Astrocyte of the hippocampus (primary cell): ENCODE data around the gene MRPL1.
A peak's percentile ranks its signal among the peaks of the same experiment; 100 is the strongest.
"Not testable (repeated sequence)": the region's sequence is repeated elsewhere in the genome, so short reads cannot be mapped to it uniquely, and the experiment has no call there.

Source experiments
- DNase-seq: peaks from one replicate; pipeline ENCODE4 v3.0.0; 2011; ENCODE audit warnings: low read depth, low spot score

The MRPL1 gene

DNA sequence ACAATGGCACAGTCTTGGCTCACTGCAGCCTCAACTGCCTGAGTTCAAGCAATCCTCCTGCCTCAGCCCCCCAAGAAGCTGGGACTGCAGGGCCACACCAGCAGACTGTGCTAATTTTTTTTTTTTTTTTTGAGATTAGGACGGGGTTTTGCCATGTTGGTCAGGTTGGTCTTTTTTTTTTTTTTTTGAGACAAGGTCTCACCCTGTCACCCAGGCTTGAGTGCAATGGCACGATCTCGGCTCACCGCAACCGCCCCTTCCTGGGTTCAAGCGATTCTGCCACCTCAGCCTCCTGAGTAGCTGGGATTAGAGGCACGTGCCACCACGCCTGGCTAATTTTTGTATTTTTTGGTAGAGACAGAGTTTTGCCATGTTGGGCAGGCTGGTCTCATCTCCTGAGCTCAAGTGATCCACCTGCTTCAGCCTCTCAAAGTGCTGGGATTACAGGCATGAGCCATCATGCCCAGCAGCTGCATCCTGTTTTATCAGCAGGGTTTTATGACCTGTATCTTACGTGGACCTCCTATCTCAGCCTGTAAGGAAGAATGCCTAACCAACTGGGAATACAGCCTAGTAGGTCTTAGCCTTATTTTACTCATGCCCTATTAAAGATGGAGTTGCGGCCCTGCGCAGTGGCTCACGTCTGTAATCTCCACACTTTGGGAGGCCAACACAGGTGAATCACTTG, 13.2 kb upstream of the MRPL1 start:
- no peak for DNase-seq

DNA sequence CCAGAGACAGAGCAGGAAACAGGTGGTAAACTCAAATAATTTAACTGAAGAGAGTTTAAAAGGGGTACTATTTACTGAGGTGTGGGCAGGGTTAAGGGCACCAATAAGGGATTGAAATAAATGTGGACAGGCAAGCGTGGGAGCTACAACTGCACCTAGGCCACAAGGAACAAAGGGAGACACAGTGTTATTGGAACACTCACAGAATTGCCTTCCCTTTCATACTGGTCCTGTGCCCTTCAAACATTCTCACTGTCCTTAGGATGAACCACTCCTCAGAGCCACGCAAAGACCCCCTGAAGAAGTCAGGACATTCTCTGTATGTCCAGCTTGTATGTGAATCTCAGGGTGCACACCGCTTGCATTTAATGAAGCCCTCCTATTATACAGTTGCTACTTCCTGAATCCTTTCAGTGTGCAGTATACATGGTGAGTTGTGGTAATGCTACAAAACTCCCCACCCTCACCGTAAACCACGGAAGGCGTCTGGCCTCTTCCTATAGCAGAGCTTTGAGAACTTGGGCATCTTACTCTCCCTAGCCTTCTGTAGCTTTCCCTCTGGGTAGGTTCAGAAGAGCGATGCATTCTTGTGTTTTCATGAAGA, 9.6 kb upstream of the MRPL1 start:
- DNase-seq = no peak

DNA sequence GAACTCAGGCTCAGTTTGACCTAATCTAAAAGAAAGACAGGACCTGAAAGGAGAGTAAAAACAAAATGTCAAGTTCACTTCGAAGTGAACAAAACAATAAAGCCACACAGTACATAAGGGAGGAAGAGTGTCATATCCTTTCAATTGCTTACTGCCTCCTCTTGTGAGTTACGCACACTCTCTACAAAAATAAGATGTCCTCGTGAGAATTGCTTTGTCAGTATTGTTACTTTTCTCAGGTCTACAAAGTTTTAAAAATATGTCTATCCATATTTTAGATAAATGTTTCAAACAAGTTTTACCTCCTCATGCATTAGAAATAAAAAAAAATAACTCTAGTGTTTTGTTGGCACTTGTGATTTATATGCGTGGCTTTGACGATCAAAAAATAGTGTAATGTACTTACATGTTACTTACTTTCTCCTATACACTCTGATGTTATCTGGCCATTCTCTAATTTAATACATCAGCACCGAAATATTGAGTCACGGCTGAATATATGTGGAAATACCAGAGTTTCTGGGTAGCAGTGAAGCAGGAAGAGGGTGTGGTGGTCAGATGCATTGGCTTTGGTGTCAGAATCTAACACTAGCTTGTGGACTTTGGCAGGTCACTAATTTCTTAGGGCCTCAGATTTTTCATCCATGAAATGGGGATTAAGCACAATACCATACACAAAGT, 8.1 kb upstream of the MRPL1 start:
- DNase-seq = no peak

DNA sequence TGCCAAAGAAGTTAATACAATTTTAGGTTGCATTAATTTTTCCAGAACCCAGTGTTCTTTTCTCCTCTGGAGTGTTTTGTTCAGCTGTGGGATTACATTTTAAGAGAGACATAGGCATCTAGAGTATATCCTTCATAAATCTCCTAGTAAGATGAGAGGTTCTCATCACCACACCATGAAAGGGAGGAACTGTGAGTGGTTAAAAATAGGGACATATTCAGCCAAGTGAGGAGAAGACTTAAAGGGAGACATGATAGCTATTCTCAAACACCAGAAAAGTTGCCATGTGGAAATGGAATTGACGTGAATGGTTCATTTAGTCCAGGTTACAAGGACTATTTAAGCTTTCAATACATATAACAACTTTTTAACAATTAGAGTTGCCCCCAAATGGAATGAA, 6.5 kb upstream of the MRPL1 start:
- DNase-seq = no peak

DNA sequence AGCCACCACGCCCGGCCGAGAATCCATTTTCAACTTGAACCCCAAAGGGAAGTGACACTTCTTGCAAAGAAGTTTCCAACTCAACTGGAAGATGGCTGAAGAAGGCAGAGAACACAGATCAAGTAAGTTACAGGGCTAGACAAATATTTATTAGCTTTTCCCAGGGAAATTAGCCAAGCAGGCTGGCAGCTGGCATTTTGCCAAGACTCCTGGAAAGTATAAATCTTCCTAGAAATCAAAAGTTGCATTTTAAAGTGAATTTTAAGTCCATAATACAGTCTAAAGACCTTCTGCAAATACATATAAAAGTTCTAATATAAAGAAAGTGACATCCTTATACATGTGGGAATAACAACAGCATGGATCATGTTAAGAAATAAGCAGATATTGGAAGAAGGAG, 3.4 kb upstream of the MRPL1 start:
- no peak for DNase-seq

DNA sequence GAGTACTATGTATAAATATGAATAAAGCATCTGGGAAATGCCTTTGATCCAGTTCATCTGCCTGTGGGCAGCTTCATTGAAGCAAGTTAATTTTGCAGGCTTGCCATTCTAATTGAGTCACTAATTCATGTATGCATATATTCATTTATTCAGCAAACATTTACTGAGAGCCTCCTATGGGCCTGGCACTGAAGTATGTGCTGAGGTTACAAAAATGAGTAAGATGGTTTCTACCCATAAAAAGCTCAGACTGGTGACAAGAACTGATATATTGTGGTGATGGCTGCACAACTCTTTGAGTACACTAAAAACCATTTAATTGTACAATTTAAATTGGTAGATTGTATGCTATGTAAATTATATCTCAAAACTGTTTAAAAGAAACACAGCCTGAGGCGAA, 1.1 kb upstream of the MRPL1 start:
- peak; percentile 32 for DNase-seq

DNA sequence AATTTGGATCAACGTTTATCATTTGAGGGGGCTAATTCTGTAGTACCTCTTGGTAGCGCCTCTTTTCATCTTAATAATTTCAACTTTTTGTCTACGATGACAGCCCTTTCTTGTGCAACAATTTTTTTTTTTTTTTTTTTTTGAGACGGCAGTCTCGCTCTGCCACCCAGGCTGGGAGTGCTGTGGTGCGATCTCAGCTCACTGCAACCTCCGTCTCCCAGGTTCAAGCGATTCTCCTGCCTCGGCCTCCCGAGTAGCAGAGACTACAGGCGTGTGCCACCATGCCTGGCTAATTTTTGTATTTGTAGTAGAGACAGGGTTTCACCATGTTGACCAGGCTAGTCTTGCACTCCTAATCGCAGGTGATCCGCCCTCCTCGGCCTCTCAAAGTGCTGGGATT, 711 bp downstream of the MRPL1 start:
- DNase-seq = not testable (repeated sequence)

DNA sequence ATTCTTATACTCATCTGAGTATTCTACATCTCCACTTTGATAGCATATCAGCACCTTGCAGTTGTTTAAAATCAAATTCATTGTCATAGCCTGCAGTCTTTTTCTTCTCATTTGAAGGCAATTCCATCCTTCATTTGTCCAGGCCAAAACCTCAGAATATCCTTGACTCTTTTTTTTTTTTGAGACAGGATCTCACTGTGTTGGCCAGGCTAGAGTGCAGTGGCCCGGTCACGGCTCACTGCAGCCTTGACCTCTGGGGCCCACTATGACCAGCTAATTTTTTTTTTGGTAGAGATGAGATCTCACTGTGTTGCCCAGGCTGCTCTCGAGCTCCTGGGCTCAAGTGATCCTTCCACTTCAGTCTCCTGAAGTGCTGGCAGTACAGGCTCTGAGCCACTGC, 2.6 kb downstream of the MRPL1 start:
- DNase-seq = no peak

DNA sequence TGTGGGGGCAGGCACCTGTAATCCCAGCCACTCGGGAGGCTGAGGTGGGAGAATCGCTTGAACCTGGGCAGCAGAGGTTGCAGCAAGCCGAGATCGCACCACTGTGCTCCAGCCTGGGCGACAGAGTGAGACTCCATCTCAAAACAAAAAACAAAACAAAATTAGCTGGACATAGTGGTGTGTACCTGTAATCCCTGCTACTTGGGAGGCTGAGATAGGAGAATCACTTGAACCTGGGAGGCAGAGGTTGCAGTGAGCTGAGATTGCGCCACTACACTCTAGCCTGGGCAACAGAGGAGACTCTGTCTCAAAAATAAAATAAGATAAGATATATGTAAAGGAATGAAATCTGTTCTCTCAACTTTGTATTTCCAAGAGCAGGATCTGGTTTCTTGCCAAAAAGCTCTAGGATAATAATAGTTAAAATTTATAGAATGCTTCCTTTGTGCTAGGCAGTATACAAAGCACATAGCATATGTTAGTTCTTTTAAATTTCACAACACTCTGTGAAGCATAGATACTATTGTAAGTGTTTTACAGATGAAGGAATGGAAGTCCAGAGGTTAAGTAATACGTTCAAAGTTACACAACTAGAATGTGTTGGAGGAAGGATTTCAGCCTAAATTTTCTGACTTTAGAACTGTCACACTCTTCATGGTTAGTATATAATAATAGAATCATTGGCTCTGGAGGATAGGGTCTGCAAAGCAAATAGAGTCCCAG, 10.3 kb downstream of the MRPL1 start:
- DNase-seq = no peak

DNA sequence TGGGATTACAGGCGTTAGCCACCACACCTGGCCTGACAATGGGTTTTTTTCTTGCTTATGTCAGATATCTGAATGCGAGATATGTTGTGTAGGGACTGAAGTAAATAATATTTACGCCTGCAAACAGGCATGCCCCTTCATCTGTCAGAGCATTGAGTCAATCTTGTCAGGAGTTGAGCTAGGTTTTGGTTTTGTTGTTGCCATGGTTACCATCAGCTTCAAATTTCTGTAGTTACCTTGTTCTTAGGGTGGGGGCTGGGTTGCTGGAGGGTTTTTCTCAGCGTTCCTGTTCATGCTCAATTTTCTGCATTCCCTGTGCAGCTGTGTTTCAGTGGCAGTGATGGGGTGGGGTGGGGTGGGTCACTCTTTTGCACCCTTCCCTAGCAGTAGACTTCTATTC, 14.5 kb downstream of the MRPL1 start:
- no peak for DNase-seq

DNA sequence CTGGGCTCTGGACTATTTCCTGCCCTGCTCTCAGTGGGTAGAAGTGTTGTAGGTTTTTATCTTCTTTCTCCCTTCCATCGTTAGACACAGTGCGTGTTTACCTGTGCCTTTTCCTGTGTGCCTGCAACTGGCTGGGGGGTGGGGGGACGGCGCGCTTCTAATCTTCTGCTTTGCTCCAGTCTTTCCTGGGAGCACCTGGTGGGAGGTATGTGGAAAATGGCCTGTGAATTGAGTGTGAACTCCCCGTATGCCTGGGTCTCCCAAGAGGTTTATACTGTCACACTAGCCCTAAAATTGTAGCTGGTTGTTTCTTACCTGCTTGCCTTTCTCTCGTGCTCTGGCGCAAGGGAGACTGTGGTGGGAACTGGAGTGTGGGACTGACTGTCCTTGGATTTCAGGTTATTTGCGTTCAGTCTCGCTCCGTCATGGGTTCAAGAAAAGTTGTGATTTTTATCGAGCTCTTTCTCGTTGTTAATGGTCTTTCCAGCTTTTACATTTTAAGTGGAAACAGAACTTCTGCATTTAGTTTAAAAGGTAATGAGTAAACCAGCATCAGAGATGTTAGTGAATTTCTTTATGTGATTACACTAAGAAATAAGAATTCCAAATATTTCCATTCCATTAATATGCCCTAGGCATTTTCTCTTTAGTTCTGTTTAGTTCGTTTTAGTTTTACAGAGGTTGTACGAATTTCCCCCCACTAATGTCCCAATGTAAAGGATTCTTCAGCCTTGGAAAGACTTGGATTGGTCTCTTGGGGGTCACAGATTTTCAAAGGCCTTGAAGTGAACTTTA, 15.3 kb downstream of the MRPL1 start:
- no peak for DNase-seq

DNA sequence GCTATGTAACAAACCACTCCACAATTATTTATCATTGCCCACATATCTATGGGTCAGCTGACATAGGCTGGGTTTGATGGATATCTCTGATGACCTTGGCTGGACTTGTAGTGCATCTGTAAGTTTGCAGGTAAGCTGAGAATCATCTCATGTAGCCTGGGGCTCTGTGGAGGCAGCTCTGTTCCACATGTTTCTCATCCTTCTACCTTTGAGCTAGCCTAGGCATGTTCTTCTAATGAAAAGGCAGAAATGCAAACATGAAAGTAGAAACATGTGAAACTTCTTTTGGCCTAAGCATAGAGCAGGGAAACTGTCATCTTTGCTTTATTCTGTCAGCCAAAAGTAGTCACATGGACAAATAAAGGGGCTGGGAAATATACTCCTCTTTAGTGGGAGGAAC, 18.2 kb downstream of the MRPL1 start:
- no peak for DNase-seq

DNA sequence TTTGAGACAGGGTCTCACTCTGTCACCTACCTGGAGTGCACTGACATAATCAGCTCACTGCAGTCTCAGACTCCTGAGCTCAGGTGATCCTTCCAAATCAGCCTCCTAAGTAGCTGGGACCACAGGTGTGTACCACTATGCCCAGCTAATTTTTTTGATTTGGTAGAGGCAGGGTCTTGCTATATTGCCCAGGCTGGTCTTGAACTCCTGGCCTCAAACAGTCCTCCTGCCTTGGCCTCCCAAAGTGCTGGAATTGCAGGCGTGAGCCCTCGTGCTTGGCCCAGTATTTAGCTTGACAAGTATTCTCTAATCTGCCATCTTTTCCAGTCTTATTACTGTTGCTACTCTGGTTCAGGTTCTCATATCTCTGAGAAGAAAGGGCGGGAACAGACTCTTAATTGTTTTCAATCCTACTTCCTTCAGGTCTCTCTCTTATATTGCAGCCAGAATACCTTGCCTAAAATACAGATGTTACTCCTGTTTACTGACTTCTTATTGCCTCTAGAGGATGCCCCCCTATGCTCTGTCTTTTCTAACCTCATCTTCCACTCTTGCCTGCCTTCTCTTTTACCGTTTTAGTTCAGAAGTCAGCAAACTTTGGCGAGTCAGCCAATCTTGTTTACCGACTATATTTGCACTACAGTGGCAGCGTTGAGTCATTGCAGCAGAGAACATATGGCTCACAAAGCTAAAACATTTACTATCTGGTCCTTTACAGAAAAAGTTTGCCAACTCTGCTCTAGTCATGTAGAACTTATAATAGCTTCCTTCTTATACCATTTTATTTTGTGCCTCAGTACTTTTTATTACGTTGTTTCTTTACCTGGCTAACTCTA, 19.0 kb downstream of the MRPL1 start:
- no peak for DNase-seq

DNA sequence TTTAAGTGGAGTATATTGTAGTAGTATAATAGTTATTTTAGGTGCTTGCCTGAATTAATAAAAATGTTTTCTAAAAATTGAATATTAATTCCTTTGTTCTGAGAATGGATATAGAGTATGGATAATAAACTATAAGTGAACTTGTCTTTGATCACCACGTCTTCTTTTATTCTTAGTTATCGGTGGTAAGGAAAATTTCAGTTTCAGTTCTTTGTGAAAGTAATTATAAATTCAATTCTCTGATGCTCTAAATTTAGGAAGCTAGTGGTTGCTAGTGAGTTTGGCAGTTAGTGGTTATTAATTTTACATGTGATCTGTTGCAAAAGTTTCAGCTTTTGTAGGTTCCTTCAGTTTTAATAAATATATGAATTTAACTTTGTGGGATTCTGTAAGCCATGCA, 30.8 kb downstream of the MRPL1 start:
- no peak for DNase-seq

DNA sequence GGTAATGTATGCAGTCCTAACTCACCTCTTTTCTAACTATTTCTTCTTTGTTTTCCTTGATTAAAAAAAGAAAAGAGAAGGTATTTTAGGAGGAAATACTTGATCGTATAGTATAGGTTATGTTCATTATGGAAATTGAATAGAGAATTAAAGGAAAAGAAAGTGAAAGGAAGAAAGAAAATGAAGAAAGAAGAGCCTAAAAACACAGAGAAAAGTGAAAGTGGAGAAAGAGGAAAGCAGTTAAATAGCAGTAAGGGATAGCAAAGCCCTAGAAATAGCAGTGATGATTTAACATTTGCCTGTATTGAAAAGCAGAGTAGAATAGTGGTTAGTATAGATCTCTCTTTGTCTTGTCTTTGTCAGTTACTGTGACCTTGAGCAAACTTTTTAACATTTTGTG, 37.0 kb downstream of the MRPL1 start:
- no peak for DNase-seq

DNA sequence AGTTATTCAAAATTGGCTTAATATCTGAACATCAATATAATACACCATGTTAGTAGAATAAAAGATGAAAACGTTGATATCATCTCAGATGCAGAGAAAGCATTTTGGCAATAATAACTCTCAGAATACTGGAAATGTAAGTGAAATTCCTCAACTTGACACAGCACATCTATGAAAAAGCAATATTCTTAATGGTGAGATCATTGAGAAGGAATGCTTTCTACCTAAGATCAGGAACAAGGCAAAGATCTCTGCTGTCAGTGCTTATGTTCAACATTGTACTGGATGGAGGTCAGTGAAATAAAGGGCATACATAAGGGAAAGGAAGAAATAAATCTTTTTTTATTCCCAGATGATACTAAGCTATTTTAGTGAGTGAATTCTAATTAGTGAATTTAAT, 40.6 kb downstream of the MRPL1 start:
- no peak for DNase-seq

DNA sequence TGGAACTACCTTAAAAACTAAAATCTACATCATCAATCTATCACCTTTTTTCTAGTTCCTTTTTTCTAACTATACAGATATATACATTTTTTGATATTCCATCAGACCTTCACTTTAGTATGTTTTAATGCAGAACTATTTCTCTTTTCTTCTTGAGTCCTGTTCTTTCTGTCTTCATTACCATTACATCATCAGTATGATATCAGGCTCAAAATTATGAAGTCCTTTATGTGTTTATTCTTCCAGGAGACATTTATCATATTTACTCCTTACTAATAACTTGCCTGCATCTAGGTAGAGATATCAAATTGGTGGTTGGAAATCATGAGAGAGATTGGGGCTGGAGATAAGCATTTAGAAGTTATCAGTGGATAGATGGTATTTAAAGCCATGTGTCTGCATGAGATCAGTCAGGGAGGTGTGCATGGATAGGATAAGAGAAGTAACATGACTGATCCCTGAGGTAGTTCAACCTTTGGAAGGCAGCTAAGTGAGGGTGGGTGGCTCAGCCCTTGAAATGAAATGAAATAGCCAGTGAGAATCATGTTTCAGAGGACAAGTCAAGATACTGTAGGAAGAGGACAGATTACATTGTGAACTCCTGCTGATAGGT, 43.1 kb downstream of the MRPL1 start:
- no peak for DNase-seq

DNA sequence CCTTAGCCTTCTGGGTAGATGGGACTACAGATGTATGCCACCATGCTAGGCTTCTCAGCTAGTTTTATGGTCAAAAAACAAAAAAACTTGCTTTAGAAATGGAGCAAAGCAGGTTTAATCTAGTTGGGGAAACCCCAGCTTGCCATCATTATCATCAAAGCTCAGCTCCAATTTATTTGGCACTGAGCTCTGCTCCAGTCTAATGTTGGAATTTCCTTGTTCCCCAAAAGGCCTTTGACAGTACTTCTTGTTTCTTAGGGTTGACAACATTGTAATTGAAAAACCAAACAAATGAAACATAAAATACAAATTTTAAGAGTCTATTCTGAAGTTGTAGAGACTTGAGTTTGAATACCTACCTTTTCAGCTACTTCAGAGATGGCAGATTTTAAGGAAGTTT, 48.0 kb downstream of the MRPL1 start:
- DNase-seq = no peak

DNA sequence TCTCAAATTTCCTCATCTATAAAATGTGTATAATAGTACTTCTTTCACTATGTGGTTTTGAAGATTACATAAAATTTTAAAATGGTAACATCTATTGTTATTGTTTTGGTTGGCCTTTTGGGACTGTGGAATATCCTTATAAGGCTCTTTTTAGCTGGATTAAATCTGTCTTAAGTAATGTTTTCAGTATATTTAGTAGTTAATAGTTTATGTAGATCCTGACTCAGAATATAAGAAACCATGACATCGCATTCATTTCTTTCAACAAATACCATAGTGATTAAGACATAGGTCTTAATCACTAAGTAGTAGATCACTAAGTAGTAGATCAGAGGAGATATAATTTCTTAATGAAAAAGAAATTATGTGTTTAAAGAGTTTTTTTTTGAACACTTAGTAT, 48.5 kb downstream of the MRPL1 start:
- DNase-seq = no peak

DNA sequence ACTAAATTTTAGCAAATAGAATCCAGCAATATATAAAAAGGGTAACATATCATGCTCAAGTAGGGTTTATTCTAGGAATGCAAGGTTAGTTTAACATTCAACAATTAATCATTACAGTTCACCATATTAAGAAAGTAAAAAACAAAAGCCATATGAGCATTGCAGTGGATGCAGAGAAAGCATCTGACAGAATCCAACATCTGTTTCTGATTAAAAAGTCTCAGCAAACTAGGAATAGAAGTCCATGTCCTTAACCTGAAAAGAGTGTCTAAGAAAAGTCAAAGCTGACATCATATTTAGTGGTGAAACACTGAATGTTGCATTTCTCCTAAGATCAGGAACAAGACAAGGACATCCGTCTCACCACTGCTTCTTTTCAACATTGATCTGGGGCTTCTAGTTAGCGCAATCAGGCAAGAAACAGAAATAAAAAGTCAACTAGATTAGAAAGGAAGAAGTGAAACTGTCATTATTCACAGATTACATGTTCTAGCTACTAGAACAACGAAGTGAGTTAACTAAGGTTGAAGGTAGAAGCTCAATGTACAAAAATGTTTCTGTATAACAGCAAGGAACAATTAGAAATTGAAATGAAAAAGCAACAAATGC, 49.3 kb downstream of the MRPL1 start:
- DNase-seq = no peak
